DMS153 treated with DMSO at 0.1 percent for 48 hours (cell line): ENCODE measurements around the gene TNRC6C.
"Not testable (repeated sequence)": the region's sequence is repeated elsewhere in the genome, so short reads cannot be mapped to it uniquely, and the experiment has no call there.

Experiments used
- DNase-seq: peaks from one replicate; lab custom pipeline; 2025; ENCODE audit not compliant: unreplicated experiment; lab: John Stamatoyannopoulos, UW

TNRC6C gene

GRCh38 chr17:78110363-78111015 lies 152.0 kb downstream of the TNRC6C start:
- no peak for DNase-seq

GRCh38 chr17:78111016-78111726 lies 152.7 kb downstream of the TNRC6C start:
- DNase-seq, result no peak

- DNase-seq, result no peak
Measured at GRCh38 chr17:78111727-78112517, 153.4 kb downstream of the TNRC6C start.

- peak; percentile 28 for DNase-seq
Measured at GRCh38 chr17:78112518-78113471, 154.3 kb downstream of the TNRC6C start.

- no peak for DNase-seq
Measured at GRCh38 chr17:78113804-78114785, 155.6 kb downstream of the TNRC6C start.

GRCh38 chr17:78114831-78115723 lies 156.6 kb downstream of the TNRC6C start:
- DNase-seq, result no peak

GRCh38 chr17:78115803-78116202 lies 157.3 kb downstream of the TNRC6C start:
- DNase-seq, result not testable (repeated sequence)

GRCh38 chr17:78116411-78116810 lies 157.9 kb downstream of the TNRC6C start:
- no peak for DNase-seq

- peak; percentile 77 for DNase-seq
Measured at GRCh38 chr17:78117027-78117981, 158.8 kb downstream of the TNRC6C start.

- no peak for DNase-seq
Measured at GRCh38 chr17:78118801-78119241, 160.3 kb downstream of the TNRC6C start.

GRCh38 chr17:78120537-78120936 lies 162.0 kb downstream of the TNRC6C start:
- DNase-seq, result no peak

- DNase-seq, result no peak
Measured at GRCh38 chr17:78120971-78121800, 162.7 kb downstream of the TNRC6C start.

GRCh38 chr17:78121801-78122215 lies 163.3 kb downstream of the TNRC6C start:
- no peak for DNase-seq

- DNase-seq, result no peak
Measured at GRCh38 chr17:78122216-78122930, 163.9 kb downstream of the TNRC6C start.

GRCh38 chr17:78122931-78123249 lies 164.4 kb downstream of the TNRC6C start:
- DNase-seq, result no peak
